K562 (cell line): ENCODE data around the gene RNF31. TPM values are rescaled to one million over a fixed set of nuclear protein-coding genes. Genes with fewer than 3 reads are reported as not detected.

ENCODE experiments used
- ARID1B ChIP-seq: fragments of 450-650 bp; IDR thresholded peaks from 2 replicates; pipeline ENCODE4 v1.6.1; 2016; ENCODE audit warnings: antibody characterized with exemption, mild to moderate bottlenecking, inconsistent platforms
- C11orf30 ChIP-seq: fragments of 450-650 bp; IDR thresholded peaks from 2 replicates; pipeline ENCODE4 v1.6.1; 2016; ENCODE audit warnings: low read depth, mild to moderate bottlenecking
- CC2D1A ChIP-seq: fragments of 450-650 bp; IDR thresholded peaks from 2 replicates; pipeline ENCODE4 v1.6.1; 2017; ENCODE audit warnings: mild to moderate bottlenecking
- ESRRA ChIP-seq: fragments of 450-650 bp; IDR thresholded peaks from 2 replicates; pipeline ENCODE4 v1.6.1; 2014; ENCODE audit warnings: low read depth, mild to moderate bottlenecking, moderate library complexity, borderline replicate concordance
- HNRNPLL ChIP-seq: fragments of 200-400 bp; formaldehyde crosslinking; IDR thresholded peaks from 2 replicates; pipeline ENCODE4 v1.6.1; 2017; ENCODE audit warnings: low read length, low read depth, mild to moderate bottlenecking; ENCODE audit not compliant: poor library complexity, severe bottlenecking
- JUN ChIP-seq, 2 experiments: sonication (generic) in 1 of 2; formaldehyde crosslinking in 1 of 2; IDR thresholded peaks; 2 replicates each; pipeline versions ENCODE4 v1.6.1 to v1.8.0; 2012 to 2022; ENCODE audit warnings: borderline replicate concordance in 2 of 2, mild to moderate bottlenecking in 2 of 2, improper control_type of control experiment in 1 of 2, low read depth in 1 of 2, low read length in 1 of 2, missing genetic modification reagents in 1 of 2
- JUND ChIP-seq, 2 experiments: IDR thresholded peaks; 2 replicates in 1 of 2; 3 replicates in 1 of 2; pipeline ENCODE4 v1.6.1; 2011; ENCODE audit warnings: borderline replicate concordance in 2 of 2, low read depth in 2 of 2, low read length in 2 of 2, improper control_type of control experiment in 1 of 2, missing biosample characterization in 1 of 2, missing genetic modification characterization in 1 of 2, missing genetic modification reagents in 1 of 2
- KAT8 ChIP-seq: fragments of 450-650 bp; IDR thresholded peaks from 2 replicates; pipeline ENCODE4 v1.6.1; 2016; ENCODE audit warnings: low read depth, mild to moderate bottlenecking
- NR1H2 ChIP-seq: sonication (generic); formaldehyde crosslinking; IDR thresholded peaks from 2 replicates; pipeline ENCODE4 v1.4.0; 2020; ENCODE audit warnings: mild to moderate bottlenecking, missing genetic modification reagents
- POLR2H ChIP-seq: IDR thresholded peaks from 2 replicates; pipeline ENCODE4 v1.6.1; 2016; ENCODE audit warnings: missing genetic modification characterization, low read depth, mild to moderate bottlenecking, control low read depth, missing compliant biosample characterization, moderate library complexity
- SAP30 ChIP-seq: fragments of 200-600 bp; sonication (generic); IDR thresholded peaks from 2 replicates; pipeline ENCODE4 v1.6.1; 2012; ENCODE audit warnings: borderline replicate concordance, low read depth, mild to moderate bottlenecking, moderate library complexity, low read length, control low read depth, inconsistent platforms; ENCODE audit not compliant: insufficient read depth, poor library complexity, severe bottlenecking
- SMC3 ChIP-seq: conservative IDR thresholded peaks from 2 replicates; pipeline ENCODE4 v1.6.1; 2011; ENCODE audit warnings: low read depth, low read length, improper control_type of control experiment; ENCODE audit not compliant: insufficient read depth
- SOX6 ChIP-seq: fragments of 450-650 bp; IDR thresholded peaks from 2 replicates; pipeline ENCODE4 v1.6.1; 2014; ENCODE audit warnings: mild to moderate bottlenecking
- SUPT5H ChIP-seq: fragments of 450-650 bp; IDR thresholded peaks from 2 replicates; pipeline ENCODE4 v1.6.1; 2016
- TCF3 ChIP-seq: sonication (generic); formaldehyde crosslinking; IDR thresholded peaks from 2 replicates; pipeline ENCODE4 v1.4.0; 2020; ENCODE audit warnings: mild to moderate bottlenecking, missing genetic modification reagents
- polyA plus RNA-seq, 8 experiments: library from polyadenylated mRNA; depleted of rRNA in 4 of 8; stranded (reverse) in 5 of 8; unstranded in 3 of 8; fragments of >200 nt; fragmentation: Nextera tagmentation in 2 of 8; fragmentation: Illumina TruSeq in 1 of 8; extraction: Ambion mirVana in 2 of 8; extraction: Trizol in 1 of 8; gene quantifications; 2 replicates each; pipeline versions ENCODE4 v1.2.1 to v1.2.3, GENCODE V29; 2011 to 2014; ENCODE audit warnings: inconsistent platforms in 1 of 8, missing spikeins in 1 of 8
- total RNA-seq, 7 experiments: library from RNA; depleted of rRNA in 6 of 7; stranded (reverse); fragments of >200 nt in 6 of 7; fragmentation: Illumina TruSeq in 2 of 7; extraction: Trizol in 2 of 7; gene quantifications; 2 replicates each; pipeline versions ENCODE4 v1.2.1 to v1.2.3, GENCODE V29; 2011 to 2021; ENCODE audit warnings: low replicate concordance in 1 of 7
- TF ChIP-seq, protein P1 (sequence below): IDR thresholded peaks from 2 replicates; pipeline ENCODE4 v1.6.1; 2012; ENCODE audit warnings: low read depth, low read length, improper control_type of control experiment, borderline replicate concordance
- TF ChIP-seq, protein P2 (sequence below): fragments of 450-650 bp; formaldehyde crosslinking; IDR thresholded peaks from 2 replicates; pipeline ENCODE4 v1.4.0; 2022; ENCODE audit warnings: missing genetic modification characterization
- TF ChIP-seq, protein P3 (sequence below), 3 experiments: IDR thresholded peaks in 2 of 3; conservative IDR thresholded peaks in 1 of 3; 2 replicates each; pipeline ENCODE4 v1.5.1; 2011 to 2012; ENCODE audit warnings: low read length in 3 of 3, mild to moderate bottlenecking in 3 of 3, control low read depth in 2 of 3, improper control_type of control experiment in 1 of 3, inconsistent platforms in 1 of 3, low read depth in 1 of 3, mixed read lengths in 1 of 3, moderate library complexity in 1 of 3; ENCODE audit not compliant: insufficient read depth in 2 of 3
- TF ChIP-seq, protein P4 (sequence below): fragments of 450-650 bp; formaldehyde crosslinking; IDR thresholded peaks from 2 replicates; pipeline ENCODE4 v1.4.0; 2020; ENCODE audit warnings: mild to moderate bottlenecking, moderate library complexity

The RNF31 gene
- total and polyA plus RNA-seq, 9 of the 15 experiments (the other 6 are each of a cell fraction or from before 2014, with no cell fraction given): 3.1 to 47.6 (median 19.1) TPM

DNA sequence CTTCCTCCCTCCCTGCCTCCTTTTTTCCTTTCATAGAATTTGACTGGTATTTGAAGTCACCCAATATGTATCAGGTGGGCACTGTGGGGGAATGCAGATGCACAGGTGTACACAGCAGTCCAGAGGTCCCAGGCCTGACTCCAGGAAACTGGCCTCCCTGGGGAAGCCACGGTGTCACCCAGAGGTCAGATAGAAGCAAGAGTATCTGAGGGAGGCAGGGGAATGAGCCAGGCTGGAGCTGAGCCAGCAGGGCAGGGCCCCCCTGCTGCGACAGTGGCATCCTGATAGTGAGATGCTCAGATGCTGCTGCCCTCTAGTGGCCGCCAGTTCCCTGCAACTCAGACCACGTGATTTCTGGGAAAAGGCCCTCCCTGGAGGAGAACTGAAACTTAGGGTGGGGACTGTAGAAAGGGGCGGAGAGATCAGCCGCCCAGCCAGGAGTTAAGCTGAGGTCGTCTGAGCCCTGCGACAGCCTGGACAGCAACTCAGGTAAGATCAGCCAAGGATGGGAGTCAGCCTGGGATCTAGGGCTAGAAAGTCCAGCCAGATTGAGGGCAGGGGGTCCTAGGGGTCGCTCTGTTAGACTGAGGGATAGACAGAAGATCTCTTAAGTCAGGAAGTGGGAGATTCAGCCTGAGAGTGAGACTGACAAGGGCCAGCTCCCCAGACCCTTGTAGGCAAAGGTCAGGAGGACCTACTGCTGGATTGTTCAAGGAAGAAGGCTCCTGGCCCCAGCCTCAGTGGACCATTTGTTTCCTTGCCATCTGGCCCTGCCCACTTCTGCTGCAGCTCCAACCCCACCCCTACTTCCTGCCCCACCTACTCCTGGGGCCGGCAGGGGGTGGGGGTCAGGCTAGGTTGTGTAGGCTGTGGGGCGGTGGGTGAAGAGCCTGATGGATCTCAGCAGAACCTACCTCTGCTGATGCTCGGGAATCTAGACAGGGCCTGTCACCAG is 13.8 kb downstream of the RNF31 start, which contains the start of gene IRF9 (continued):
- TF ChIP-seq JUN (IDR thresholded peaks at IDR 0.05; ENCODE audit: borderline replicate concordance, low read depth, low read length) (peak; percentile 52; the same call in 1 of the 2 replicates), JUN (CRISPR knock-in tag; IDR thresholded peaks at IDR 0.05; ENCODE audit: borderline replicate concordance) (no peak), HNRNPLL (no peak), SOX6 (peak; percentile 73), TCF3 (peak; percentile 45), JUND (IDR thresholded peaks at IDR 0.05; ENCODE audit: borderline replicate concordance, low read depth, low read length) (peak; percentile 52; the same call in 1 of the 2 replicates), JUND (tag; IDR thresholded peaks at IDR 0.05; ENCODE audit: borderline replicate concordance, low read depth, low read length) (no peak; the same call in 2 of the 3 replicates), C11orf30 (no peak), SAP30 (no peak), CC2D1A (0 out of 2 replicates have a peak, but pooled peaks have one; percentile 35), NR1H2 (CRISPR knock-in tag) (no peak), POLR2H (no peak), SMC3 (peak; percentile 74), ARID1B (peak; percentile 57), SUPT5H (peak; percentile 64), KAT8 (no peak), ESRRA (peak; percentile 67; the same call in 1 of the 2 replicates)
- TF ChIP-seq, protein P1, sequence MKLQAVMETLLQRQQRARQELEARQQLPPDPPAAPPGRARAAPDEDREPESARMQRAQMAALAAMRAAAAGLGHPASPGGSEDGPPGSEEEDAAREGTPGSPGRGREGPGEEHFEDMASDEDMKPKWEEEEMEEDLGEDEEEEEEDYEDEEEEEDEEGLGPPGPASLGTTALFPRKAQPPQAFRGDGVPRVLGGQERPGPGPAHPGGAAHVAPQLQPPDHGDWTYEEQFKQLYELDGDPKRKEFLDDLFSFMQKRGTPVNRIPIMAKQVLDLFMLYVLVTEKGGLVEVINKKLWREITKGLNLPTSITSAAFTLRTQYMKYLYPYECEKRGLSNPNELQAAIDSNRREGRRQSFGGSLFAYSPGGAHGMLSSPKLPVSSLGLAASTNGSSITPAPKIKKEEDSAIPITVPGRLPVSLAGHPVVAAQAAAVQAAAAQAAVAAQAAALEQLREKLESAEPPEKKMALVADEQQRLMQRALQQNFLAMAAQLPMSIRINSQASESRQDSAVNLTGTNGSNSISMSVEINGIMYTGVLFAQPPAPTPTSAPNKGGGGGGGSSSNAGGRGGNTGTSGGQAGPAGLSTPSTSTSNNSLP: peak; percentile 54; the same call in 1 of the 2 replicates
- TF ChIP-seq, protein P2, sequence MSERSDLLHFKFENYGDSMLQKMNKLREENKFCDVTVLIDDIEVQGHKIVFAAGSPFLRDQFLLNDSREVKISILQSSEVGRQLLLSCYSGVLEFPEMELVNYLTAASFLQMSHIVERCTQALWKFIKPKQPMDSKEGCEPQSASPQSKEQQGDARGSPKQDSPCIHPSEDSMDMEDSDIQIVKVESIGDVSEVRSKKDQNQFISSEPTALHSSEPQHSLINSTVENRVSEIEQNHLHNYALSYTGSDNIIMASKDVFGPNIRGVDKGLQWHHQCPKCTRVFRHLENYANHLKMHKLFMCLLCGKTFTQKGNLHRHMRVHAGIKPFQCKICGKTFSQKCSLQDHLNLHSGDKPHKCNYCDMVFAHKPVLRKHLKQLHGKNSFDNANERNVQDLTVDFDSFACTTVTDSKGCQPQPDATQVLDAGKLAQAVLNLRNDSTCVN (CRISPR knock-in tag): no peak
- TF ChIP-seq, protein P3, sequence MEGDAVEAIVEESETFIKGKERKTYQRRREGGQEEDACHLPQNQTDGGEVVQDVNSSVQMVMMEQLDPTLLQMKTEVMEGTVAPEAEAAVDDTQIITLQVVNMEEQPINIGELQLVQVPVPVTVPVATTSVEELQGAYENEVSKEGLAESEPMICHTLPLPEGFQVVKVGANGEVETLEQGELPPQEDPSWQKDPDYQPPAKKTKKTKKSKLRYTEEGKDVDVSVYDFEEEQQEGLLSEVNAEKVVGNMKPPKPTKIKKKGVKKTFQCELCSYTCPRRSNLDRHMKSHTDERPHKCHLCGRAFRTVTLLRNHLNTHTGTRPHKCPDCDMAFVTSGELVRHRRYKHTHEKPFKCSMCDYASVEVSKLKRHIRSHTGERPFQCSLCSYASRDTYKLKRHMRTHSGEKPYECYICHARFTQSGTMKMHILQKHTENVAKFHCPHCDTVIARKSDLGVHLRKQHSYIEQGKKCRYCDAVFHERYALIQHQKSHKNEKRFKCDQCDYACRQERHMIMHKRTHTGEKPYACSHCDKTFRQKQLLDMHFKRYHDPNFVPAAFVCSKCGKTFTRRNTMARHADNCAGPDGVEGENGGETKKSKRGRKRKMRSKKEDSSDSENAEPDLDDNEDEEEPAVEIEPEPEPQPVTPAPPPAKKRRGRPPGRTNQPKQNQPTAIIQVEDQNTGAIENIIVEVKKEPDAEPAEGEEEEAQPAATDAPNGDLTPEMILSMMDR (IDR thresholded peaks at IDR 0.05 in 2 of 3, conservative IDR thresholded peaks at IDR 0.05 in 1 of 3; ENCODE audit: insufficient read depth in 2 of 3, low read depth in 1 of 3, low read length in 3 of 3): peak; percentile 78 to 97 (median 92)
- TF ChIP-seq, protein P4, sequence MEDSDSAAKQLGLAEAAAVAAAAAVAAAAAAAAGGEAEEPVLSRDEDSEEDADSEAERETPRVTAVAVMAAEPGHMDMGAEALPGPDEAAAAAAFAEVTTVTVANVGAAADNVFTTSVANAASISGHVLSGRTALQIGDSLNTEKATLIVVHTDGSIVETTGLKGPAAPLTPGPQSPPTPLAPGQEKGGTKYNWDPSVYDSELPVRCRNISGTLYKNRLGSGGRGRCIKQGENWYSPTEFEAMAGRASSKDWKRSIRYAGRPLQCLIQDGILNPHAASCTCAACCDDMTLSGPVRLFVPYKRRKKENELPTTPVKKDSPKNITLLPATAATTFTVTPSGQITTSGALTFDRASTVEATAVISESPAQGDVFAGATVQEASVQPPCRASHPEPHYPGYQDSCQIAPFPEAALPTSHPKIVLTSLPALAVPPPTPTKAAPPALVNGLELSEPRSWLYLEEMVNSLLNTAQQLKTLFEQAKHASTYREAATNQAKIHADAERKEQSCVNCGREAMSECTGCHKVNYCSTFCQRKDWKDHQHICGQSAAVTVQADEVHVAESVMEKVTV (CRISPR knock-in tag): peak; percentile 41
